HTR-8/SVneo (cell line): ENCODE data around the gene TBC1D25.
A peak's percentile ranks its signal among the peaks of the same experiment; 100 is the strongest.
"Not testable (repeated sequence)": the region's sequence is repeated elsewhere in the genome, so short reads cannot be mapped to it uniquely, and the experiment has no call there.

Experiments used
- DNase-seq: peaks from one replicate; pipeline ENCODE4 v3.0.0; 2011; ENCODE audit warnings: low spot score, mixed read lengths; ENCODE audit not compliant: insufficient read length
- FAIRE-seq: peaks from 2 replicates; lab custom pipeline; 2011; peaks lifted over from hg19 to GRCh38; lab: Jason Lieb, UNC

Gene TBC1D25

GRCh38 chrX:48555731-48556325, 16.3 kb downstream of the TBC1D25 start:
- DNase-seq, FAIRE-seq: not testable (repeated sequence)

GRCh38 chrX:48558271-48558670, 18.8 kb downstream of the TBC1D25 start:
- FAIRE-seq, result no peak
- peak; percentile 10 for DNase-seq

- no peak for FAIRE-seq
These were observed 20.1 kb downstream of the TBC1D25 start for GRCh38 chrX:48559636-48560035.

DNA sequence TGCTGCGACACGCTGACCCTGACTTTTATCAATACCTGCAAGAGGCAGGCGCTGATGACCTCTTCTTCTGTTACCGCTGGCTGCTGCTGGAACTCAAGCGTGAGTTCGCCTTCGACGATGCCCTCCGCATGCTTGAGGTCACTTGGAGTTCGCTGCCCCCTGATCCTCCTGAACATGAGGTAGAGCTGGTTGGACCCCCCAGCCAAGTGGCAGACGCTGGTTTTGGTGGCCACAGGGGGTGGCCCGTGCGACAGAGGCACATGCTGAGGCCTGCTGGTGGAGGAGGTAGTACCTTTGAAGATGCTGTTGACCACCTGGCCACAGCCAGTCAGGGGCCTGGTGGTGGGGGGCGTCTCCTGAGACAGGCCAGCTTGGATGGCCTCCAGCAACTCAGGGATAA, 20.5 kb downstream of the TBC1D25 start:
- no peak for FAIRE-seq

More at GRCh38 chrX:48559636-48560035, 20.1 kb downstream of the TBC1D25 start:
- DNase-seq, result no peak

GRCh38 chrX:48560681-48561080, 21.2 kb downstream of the TBC1D25 start:
- no peak for FAIRE-seq
- no peak for DNase-seq

More for the DNA sequence above, 20.5 kb downstream of the TBC1D25 start:
- no peak for DNase-seq

GRCh38 chrX:48569958-48570357, 30.4 kb downstream of the TBC1D25 start:
- FAIRE-seq (no peak), DNase-seq (no peak)

- no peak for FAIRE-seq
These were observed 34.3 kb downstream of the TBC1D25 start for GRCh38 chrX:48573690-48574269.

GRCh38 chrX:48574270-48575266, 35.1 kb downstream of the TBC1D25 start, which contains the start of gene RBM3:
TSS of gene RBM3 (plus strand) at chrX:48574484. CDS start at chrX:48575181, 697 bp downstream.
- peak; percentile 20 for FAIRE-seq
- peak; percentile 83 for DNase-seq

More at GRCh38 chrX:48573690-48574269, 34.3 kb downstream of the TBC1D25 start:
- no peak for DNase-seq

GRCh38 chrX:48575642-48576041, 36.1 kb downstream of the TBC1D25 start:
- DNase-seq, result no peak
- no peak for FAIRE-seq

DNA sequence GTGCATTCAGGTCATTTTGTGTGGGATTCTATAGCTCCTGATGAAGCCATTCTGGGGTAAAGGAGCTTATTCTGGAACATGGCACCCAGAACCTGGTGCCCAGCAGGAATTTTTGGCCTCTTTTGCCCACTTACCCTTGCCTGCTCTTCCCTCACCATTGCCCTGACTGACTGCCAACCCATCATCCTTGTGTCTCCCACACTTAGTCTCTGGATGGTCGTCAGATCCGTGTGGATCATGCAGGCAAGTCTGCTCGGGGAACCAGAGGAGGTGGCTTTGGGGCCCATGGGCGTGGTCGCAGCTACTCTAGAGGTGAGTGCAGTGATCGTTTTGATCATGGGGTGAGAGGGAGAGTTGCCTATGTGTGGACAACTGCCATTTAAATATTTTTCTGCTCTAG, 36.6 kb downstream of the TBC1D25 start:
- FAIRE-seq (no peak), DNase-seq (no peak)

GRCh38 chrX:48578661-48579128, 39.2 kb downstream of the TBC1D25 start:
- no peak for FAIRE-seq
- no peak for DNase-seq

GRCh38 chrX:48579259-48579658, 39.7 kb downstream of the TBC1D25 start:
- FAIRE-seq (no peak), DNase-seq (no peak)

GRCh38 chrX:48580662-48581061, 41.1 kb downstream of the TBC1D25 start:
- FAIRE-seq, result no peak
- DNase-seq, result no peak

- FAIRE-seq (no peak), DNase-seq (no peak)
These were observed 45.2 kb downstream of the TBC1D25 start for GRCh38 chrX:48584698-48585097.

DNA sequence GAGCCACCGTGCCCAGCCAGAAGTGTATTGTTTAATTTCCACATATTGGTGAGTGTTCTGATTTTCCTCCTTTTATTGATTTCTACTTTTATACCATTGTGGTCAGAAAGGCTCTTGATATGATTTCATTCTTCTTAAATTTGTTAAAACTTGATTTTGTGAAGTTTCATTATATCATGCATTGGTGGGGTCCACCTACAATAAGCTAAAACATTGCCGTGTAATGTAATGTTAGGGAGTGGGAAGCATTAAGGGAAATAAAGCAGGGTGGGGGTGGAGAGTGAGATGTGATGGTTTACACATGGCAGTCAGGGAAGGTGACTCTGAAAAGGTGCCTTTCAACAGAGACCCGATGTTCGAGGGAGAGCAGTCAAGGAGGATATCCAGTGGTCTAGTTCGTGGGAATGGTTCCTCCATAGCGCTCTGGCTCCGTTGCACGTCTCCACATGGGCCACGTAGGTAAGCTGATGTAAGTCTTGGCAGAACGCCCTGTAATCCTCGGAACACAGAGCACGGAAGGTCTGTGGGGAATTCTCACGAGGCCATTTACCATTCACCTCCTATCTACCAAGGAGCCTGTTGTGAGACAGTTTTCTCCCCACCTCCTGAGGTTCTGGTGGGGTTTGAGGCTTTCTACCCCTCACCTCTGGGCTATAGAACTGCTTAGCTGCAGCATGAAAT, 50.1 kb downstream of the TBC1D25 start:
- DNase-seq, result no peak
- no peak for FAIRE-seq

DNA sequence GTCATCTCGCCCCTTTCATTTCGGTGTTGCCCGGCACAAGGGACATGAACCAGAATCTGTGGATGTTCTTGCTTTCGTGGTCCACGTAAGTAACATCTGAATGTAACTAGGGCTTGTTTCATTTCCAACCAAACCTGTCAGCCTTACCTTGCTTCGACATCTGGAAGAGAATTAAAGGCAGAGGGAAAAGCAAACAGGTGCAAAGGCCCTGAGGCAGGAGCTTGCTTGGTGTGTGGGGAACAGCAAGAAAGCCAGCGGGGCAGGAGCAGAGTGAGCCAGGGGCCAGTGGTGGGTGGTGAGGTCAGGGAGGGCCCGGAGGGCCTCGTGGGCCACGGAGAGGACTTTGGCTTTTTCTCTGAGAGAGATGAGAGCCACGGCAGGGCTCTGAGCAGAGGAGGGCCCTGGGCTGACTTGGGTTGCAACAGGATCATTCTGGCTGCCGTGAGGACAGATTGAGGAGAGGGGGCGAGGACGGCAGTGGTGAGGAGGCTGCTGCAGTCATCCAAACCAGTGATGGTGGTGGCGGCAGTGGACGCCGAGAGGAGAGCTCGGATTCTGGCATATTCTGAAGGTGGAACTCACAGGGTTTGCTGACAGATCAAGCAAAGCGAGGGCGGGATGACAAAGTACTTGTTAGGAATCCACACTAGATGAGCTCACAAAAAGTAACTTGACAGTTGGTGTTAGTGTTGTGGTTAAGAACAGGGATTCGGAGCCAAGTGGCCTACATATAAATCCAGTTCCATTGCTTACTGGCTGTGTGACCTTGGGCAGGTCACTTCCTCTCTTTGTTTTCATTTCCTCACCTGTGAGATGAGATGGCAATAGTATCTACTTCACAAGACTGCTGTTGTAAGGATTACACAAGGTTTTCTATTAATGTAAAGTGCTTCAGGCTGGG, 50.9 kb downstream of the TBC1D25 start:
- FAIRE-seq, result no peak
- DNase-seq, result no peak

GRCh38 chrX:48591255-48591791, 51.8 kb downstream of the TBC1D25 start:
- no peak for FAIRE-seq
- DNase-seq, result peak; percentile 22

GRCh38 chrX:48592971-48593370, 53.5 kb downstream of the TBC1D25 start:
- FAIRE-seq (no peak), DNase-seq (no peak)

- DNase-seq, result no peak
- no peak for FAIRE-seq
These were observed 56.4 kb downstream of the TBC1D25 start for GRCh38 chrX:48595929-48596328.
